ENCODE measurements around the gene DGKG.

- TF ChIP-seq CTCF (IDR thresholded peaks at IDR 0.05) (no peak), POLR2A (IDR thresholded peaks at IDR 0.05) (no peak)
Measured at GRCh38 chr3:186223476-186223875, 138.6 kb downstream of the DGKG start.
